Embryonic facial prominence (tissue), 1 donor: ENCODE results near the gene AGPAT2.

Experiments used
- DNase-seq: peaks from one replicate; pipeline ENCODE4 v3.0.0-alpha.2; 2016; ENCODE audit errors: extremely low spot score

Gene AGPAT2

GRCh38 chr9:136625101-136626065 lies 61.9 kb downstream of the AGPAT2 start:
- no peak for DNase-seq

- DNase-seq = no peak
Measured at GRCh38 chr9:136624184-136624951, 62.9 kb downstream of the AGPAT2 start.

- DNase-seq = no peak
Measured at GRCh38 chr9:136623842-136624183, 63.4 kb downstream of the AGPAT2 start.
